Measurements from ENCODE around the gene MLLT3.
A peak's percentile ranks its signal among the peaks of the same experiment; 100 is the strongest.

Gene MLLT3

GRCh38 chr9:20524776-20525175, 97.5 kb downstream of the MLLT3 start:
- Histone ChIP-seq H3K4me2 (ENCODE audit: low read length) (no peak overlapping the region), H3K4me3 (ENCODE audit: low read length) (no peak overlapping the region), H2AFZ (ENCODE audit: low read depth, low read length) (no peak overlapping the region), H3K79me2 (ENCODE audit: low read length) (no peaks in the 10 kb centered on the region), H3K9me3 (ENCODE audit: insufficient read depth, low read length) (no peaks in the 10 kb centered on the region), H4K20me1 (ENCODE audit: insufficient read depth, low read length) (no peaks in the 10 kb centered on the region), H3K9ac (ENCODE audit: low read length) (no peak overlapping the region), H3K27me3 (ENCODE audit: low read depth, low read length) (no peaks in the 10 kb centered on the region), H3K27ac (ENCODE audit: low read length) (no peak overlapping the region), H3K36me3 (replicated peaks; ENCODE audit: low read depth, low read length) (no peaks in the 10 kb centered on the region), H3K4me1 (ENCODE audit: low read length) (no peaks in the 10 kb centered on the region)
- TF ChIP-seq CTCF (IDR thresholded peaks at IDR 0.05; ENCODE audit: low read depth, low read length) (peak; percentile 41; the same call in 1 of the 2 replicates), EZH2phosphoT487 (IDR thresholded peaks at IDR 0.05; ENCODE audit: low read depth) (no peak)

- TF ChIP-seq EZH2phosphoT487 (IDR thresholded peaks at IDR 0.05; ENCODE audit: low read depth): no peak
- no peak for TF ChIP-seq CTCF (IDR thresholded peaks at IDR 0.05; ENCODE audit: low read depth, low read length)
Observed at GRCh38 chr9:20518737-20519136, 103.6 kb downstream of the MLLT3 start.

GRCh38 chr9:20513126-20513913, 109.0 kb downstream of the MLLT3 start:
- no peak overlapping the region for H3K27ac ChIP-seq (ENCODE audit: low read length)
- H3K36me3 ChIP-seq (replicated peaks; ENCODE audit: low read depth, low read length): no peaks in the 10 kb centered on the region
- no peaks in the 10 kb centered on the region for H4K20me1 ChIP-seq (ENCODE audit: insufficient read depth, low read length)
- no peak overlapping the region for H3K9ac ChIP-seq (ENCODE audit: low read length)
- H3K9me3 ChIP-seq (ENCODE audit: insufficient read depth, low read length): no peaks in the 10 kb centered on the region
- H3K79me2 ChIP-seq (ENCODE audit: low read length): no peaks in the 10 kb centered on the region
- no peak overlapping the region for H3K4me2 ChIP-seq (ENCODE audit: low read length)
- no peaks in the 10 kb centered on the region for H3K27me3 ChIP-seq (ENCODE audit: low read depth, low read length)
- peaks cover 4% of the 10 kb centered on the region for H3K4me1 ChIP-seq (ENCODE audit: low read length)
- H3K4me3 ChIP-seq (ENCODE audit: low read length): no peak overlapping the region
- TF ChIP-seq CTCF (IDR thresholded peaks at IDR 0.05; ENCODE audit: low read depth, low read length) (no peak), EZH2phosphoT487 (IDR thresholded peaks at IDR 0.05; ENCODE audit: low read depth) (no peak)
- H2AFZ ChIP-seq (ENCODE audit: low read depth, low read length): no peak overlapping the region

More at GRCh38 chr9:20518737-20519136, 103.6 kb downstream of the MLLT3 start:
- Histone ChIP-seq H4K20me1 (ENCODE audit: insufficient read depth, low read length) (no peaks in the 10 kb centered on the region), H3K9me3 (ENCODE audit: insufficient read depth, low read length) (no peaks in the 10 kb centered on the region), H2AFZ (ENCODE audit: low read depth, low read length) (no peak overlapping the region), H3K4me1 (ENCODE audit: low read length) (no peaks in the 10 kb centered on the region), H3K9ac (ENCODE audit: low read length) (no peak overlapping the region), H3K27me3 (ENCODE audit: low read depth, low read length) (no peaks in the 10 kb centered on the region), H3K36me3 (replicated peaks; ENCODE audit: low read depth, low read length) (no peaks in the 10 kb centered on the region), H3K4me3 (ENCODE audit: low read length) (no peak overlapping the region), H3K27ac (ENCODE audit: low read length) (no peak overlapping the region), H3K79me2 (ENCODE audit: low read length) (no peaks in the 10 kb centered on the region), H3K4me2 (ENCODE audit: low read length) (no peak overlapping the region)

GRCh38 chr9:20512636-20513035, 109.7 kb downstream of the MLLT3 start:
- H3K4me1 ChIP-seq (ENCODE audit: low read length): peaks cover 9% of the 10 kb centered on the region
- H3K27ac ChIP-seq (ENCODE audit: low read length): no peak overlapping the region
- H3K79me2 ChIP-seq (ENCODE audit: low read length): no peaks in the 10 kb centered on the region
- no peaks in the 10 kb centered on the region for H3K27me3 ChIP-seq (ENCODE audit: low read depth, low read length)
- no peak overlapping the region for H3K9ac ChIP-seq (ENCODE audit: low read length)
- H3K4me3 ChIP-seq (ENCODE audit: low read length): no peak overlapping the region
- H3K36me3 ChIP-seq (replicated peaks; ENCODE audit: low read depth, low read length): no peaks in the 10 kb centered on the region
- no peak overlapping the region for H3K4me2 ChIP-seq (ENCODE audit: low read length)
- no peak overlapping the region for H2AFZ ChIP-seq (ENCODE audit: low read depth, low read length)
- TF ChIP-seq EZH2phosphoT487 (IDR thresholded peaks at IDR 0.05; ENCODE audit: low read depth) (no peak), CTCF (IDR thresholded peaks at IDR 0.05; ENCODE audit: low read depth, low read length) (no peak)
- H3K9me3 ChIP-seq (ENCODE audit: insufficient read depth, low read length): no peaks in the 10 kb centered on the region
- no peaks in the 10 kb centered on the region for H4K20me1 ChIP-seq (ENCODE audit: insufficient read depth, low read length)

Measured in OCI-LY3 (cell line).